Coronary artery (tissue), 2 donors: ENCODE data around the gene PPP5C.

Source experiments
- DNase-seq: peaks from one replicate; pipeline ENCODE4 v3.0.0-alpha.2; 2017; ENCODE audit warnings: low spot score
- H3K27ac ChIP-seq, 2 donors: fragments of 200-600 bp; sonication (generic); one replicate each; pipeline ENCODE4 v1.5.1; 2016 to 2019
- H3K4me3 ChIP-seq: fragments of 200-600 bp; sonication (generic); 2 replicates; pipeline ENCODE4 v1.5.1; 2016; ENCODE audit warnings: mild to moderate bottlenecking, moderate library complexity
- CTCF ChIP-seq: fragments of 200-600 bp; sonication (generic); IDR thresholded peaks from one replicate; pipeline ENCODE4 v1.5.1; 2019; ENCODE audit warnings: antibody characterized with exemption

Gene PPP5C

GRCh38 chr19:46330319-46330918 lies 16.5 kb upstream of the PPP5C start:
- Histone ChIP-seq H3K4me3 (no peak overlapping the region), H3K27ac (no peak overlapping the region)
- DNase-seq: no peak
- TF ChIP-seq CTCF: no peak

GRCh38 chr19:46337487-46337886 lies 9.4 kb upstream of the PPP5C start:
- TF ChIP-seq CTCF: no peak
- H3K27ac ChIP-seq: no peak overlapping the region
- H3K4me3 ChIP-seq: no peak overlapping the region
- DNase-seq: no peak

GRCh38 chr19:46339446-46339845 lies 7.4 kb upstream of the PPP5C start:
- no peak for TF ChIP-seq CTCF

GRCh38 chr19:46340051-46340659 lies 6.7 kb upstream of the PPP5C start:
- Histone ChIP-seq H3K4me3 (no peak overlapping the region), H3K27ac (no peak overlapping the region)
- no peak for DNase-seq
- no peak for TF ChIP-seq CTCF

More at GRCh38 chr19:46339446-46339845, 7.4 kb upstream of the PPP5C start:
- H3K27ac ChIP-seq: no peak overlapping the region
- DNase-seq: no peak
- H3K4me3 ChIP-seq: no peak overlapping the region

GRCh38 chr19:46341937-46342336 lies 5.0 kb upstream of the PPP5C start:
- Histone ChIP-seq H3K4me3 (no peak overlapping the region), H3K27ac (no peak overlapping the region)
- TF ChIP-seq CTCF: no peak
- no peak for DNase-seq

- H3K27ac ChIP-seq: no peak overlapping the region
- no peak overlapping the region for H3K4me3 ChIP-seq
- DNase-seq: no peak
- TF ChIP-seq CTCF: no peak
Observed at GRCh38 chr19:46344363-46344762, 2.5 kb upstream of the PPP5C start.

GRCh38 chr19:46345157-46345556 lies 1.7 kb upstream of the PPP5C start:
- no peak for DNase-seq
- TF ChIP-seq CTCF: no peak
- Histone ChIP-seq H3K27ac (no peak overlapping the region), H3K4me3 (no peak overlapping the region)
